Amygdala (tissue), 56 donors: ENCODE measurements around the gene CBFA2T2.
A peak's percentile ranks its signal among the peaks of the same experiment; 100 is the strongest.
"Not testable (repeated sequence)": the region's sequence is repeated elsewhere in the genome, so short reads cannot be mapped to it uniquely, and the experiment has no call there.

Source experiments
- DNase-seq, 56 donors: peaks; one replicate each; lab custom pipeline; 2025; lab: John Stamatoyannopoulos, UW

CBFA2T2 gene

GRCh38 chr20:33540427-33540826 is 50.5 kb downstream of the CBFA2T2 start:
- no peak for DNase-seq

- no peak for DNase-seq
Measured at GRCh38 chr20:33541074-33541473, 51.2 kb downstream of the CBFA2T2 start.

- DNase-seq = no peak
Measured at GRCh38 chr20:33541797-33542196, 51.9 kb downstream of the CBFA2T2 start.

- DNase-seq = no peak
Measured at GRCh38 chr20:33545763-33546162, 55.9 kb downstream of the CBFA2T2 start.

DNA sequence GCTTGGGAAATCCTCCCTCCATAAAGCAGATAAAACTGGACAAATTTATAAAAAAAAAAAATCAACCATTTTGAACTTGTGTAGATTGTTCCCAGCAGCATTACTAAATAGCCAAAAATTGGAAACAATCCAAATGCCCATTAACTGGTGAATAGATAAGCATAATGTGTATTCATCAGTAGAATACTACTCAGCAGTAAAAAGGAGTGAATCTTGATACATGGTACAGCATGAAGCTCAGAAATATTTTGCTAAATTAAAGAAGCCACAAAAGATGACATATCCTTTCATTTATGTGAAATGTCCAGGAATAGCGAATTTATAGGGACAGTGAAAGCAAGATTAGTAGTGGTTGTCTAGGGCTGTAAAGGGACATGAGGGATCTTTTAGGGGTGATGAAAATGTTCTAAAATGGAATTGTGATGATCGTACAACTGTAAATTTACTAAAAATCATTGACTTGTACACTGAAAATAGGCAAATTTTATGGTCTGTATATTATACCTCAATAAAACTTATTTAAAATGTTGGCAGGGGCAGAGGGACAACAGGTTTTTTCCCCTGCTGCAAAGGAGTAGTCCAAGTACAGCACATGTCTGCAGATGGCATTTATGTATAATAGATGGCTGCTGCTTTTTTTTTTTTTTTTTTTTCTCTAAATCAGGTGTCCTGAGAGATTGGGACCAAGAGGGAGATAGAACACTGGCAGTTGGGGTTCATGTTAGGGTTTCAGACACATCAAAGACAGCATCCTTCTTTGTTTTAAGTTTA is 59.5 kb downstream of the CBFA2T2 start:
- no peak for DNase-seq

DNA sequence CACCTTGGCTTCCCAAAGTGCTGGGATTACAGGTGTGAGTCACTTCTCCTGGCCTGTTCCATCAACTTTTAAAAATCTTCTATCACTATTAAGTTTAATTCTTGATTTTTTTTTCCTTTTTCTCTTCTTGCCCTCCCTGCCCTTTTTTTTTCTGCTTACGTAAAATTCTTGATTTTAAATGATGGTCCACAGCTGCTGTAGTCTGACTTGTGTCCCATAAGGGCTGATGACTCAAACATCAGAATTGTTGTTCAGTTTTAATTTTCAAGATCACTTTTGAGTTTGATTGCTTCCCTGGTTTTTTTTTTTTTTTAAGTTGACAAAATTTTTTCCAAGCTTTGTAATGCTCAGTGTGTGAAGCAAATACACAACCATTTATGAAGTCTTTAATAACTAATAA is 61.9 kb downstream of the CBFA2T2 start:
- DNase-seq = no peak

- no peak for DNase-seq
Measured at GRCh38 chr20:33552519-33552918, 62.6 kb downstream of the CBFA2T2 start.

DNA sequence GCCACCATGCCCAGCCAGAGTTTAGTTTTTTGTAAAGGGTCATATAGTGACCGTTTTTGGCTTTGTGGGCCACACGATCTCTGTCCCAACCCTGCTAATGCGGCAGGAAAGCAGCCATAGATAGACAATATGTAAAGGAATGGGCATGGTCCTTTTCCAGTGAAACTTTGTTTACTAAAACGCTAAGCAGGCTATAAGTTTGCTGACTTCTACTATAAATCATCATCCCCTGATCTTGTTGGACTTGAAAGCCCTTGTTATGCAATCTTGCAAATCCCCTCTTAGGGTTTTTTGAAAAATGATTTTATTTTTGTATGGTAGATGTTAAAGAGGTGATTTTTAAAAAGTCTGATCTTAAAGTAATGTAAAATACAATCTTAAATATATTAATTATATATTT is 63.6 kb downstream of the CBFA2T2 start:
- no peak for DNase-seq

- no peak for DNase-seq
Measured at GRCh38 chr20:33554914-33555420, 65.1 kb downstream of the CBFA2T2 start.

DNA sequence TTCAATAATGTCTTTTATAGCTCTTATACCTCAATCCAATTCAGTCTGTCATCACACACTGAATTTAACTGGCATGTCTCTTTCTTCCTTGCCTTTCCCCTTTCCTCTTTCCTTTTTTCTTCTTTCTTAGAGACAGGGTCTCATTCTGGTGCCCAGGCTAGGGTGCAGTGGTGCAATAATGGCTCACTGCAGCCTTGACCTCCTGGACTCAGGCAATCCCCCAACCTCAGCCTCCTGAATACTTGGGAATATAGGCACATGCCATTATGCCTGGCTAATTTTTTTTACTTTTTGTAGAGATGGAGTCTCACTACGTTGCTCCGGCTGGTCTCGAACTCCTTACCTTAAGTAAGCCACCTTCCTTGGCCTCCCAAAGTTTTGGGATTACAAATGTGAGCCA is 65.9 kb downstream of the CBFA2T2 start:
- no peak for DNase-seq

DNA sequence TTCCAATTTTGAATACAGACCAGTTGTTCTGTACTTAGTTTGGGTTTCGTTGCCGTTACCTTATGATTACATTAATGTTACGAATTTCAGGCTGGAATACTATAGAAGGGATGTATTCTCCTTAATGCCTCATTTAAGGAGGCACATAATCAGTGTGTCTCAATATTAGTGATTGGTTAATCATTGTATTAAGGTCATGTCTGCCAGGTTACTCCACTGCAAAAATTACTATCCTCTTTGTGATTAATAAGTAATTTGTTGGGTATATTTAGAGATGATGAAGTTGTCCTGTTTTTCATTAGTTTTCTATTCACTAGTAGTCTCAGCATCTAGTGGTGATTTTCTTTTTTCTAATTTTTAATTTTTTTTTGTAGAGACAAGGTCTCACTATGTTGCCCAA is 66.3 kb downstream of the CBFA2T2 start:
- DNase-seq = no peak

DNA sequence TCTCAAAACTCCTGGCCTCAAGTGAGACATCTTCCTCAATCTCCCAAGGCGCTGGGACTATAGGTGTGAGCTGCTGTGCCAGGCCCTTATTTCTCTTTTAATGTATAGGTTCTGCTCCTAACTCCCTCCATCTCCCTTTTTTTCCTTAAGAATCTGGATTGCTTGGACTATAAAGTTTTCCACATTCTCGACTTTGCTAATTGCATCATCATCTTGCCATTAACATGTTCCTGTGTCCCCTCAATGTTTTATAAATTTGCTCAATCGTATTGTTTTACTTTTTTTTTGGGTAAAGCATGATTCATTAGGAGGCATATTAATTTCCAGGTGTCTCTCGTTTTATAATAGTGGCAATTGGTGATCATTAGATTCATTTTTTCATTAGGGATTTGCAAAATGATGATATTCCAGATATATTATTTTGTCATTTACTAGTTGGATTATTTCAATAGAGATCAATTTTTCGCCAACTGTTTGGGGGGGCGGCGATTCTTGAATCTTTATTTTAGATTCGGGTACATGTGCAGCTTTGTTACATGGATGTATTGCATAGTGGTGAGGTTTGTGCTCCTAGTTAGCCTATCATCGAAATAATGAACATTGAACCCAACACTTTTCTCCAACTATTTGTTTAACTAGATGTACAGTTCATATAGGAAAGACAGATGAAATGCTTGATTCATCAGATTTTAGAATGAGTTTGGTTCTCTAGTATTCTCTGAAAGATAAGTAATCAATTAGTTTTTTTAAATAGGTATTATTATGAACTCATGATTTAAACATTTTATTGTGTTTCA is 68.7 kb downstream of the CBFA2T2 start:
- no peak for DNase-seq

DNA sequence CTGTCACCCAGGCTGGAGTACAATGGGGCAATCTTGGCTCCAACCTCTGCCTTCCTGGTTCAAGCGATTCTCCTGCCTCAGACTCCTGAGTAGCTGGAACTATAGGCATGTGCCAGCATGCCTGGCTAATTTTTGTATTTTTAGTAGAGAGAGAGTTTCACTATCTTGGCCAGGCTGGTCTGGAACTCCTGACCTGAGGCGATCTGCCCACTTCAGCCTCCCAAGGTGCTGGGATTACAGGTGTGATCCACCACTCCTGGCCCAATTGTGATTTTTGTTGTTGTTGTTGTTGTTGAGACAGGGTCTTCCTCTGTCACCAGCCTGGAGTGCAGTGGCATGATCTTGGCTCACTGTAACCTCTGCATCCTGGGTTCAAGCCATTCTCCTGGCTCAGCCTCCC is 69.3 kb downstream of the CBFA2T2 start:
- no peak for DNase-seq

GRCh38 chr20:33560026-33560425 is 70.1 kb downstream of the CBFA2T2 start:
- DNase-seq = no peak

DNA sequence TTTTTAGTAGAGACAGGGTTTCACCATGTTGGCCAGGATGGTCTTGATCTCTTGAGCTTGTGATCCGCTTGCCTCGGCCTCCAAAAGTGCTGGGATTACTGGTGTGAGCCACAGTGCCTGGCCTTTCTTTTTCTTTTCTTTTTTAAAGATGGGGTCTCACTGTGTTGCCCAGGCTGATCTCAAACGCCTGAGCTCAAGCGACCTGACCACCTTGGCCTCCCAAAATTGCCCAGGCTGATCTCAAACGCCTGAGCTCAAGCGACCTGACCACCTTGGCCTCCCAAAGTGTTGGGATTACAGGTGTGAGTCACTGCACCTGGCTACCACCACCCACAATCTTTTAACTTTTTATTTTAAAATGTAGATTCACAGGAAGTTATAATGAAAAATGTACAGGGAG is 71.2 kb downstream of the CBFA2T2 start:
- DNase-seq = not testable (repeated sequence)

- DNase-seq = peak in 33 of 56 donors; percentile 3 to 82 (median 25)
Measured at GRCh38 chr20:33561692-33562601, 72.1 kb downstream of the CBFA2T2 start.

DNA sequence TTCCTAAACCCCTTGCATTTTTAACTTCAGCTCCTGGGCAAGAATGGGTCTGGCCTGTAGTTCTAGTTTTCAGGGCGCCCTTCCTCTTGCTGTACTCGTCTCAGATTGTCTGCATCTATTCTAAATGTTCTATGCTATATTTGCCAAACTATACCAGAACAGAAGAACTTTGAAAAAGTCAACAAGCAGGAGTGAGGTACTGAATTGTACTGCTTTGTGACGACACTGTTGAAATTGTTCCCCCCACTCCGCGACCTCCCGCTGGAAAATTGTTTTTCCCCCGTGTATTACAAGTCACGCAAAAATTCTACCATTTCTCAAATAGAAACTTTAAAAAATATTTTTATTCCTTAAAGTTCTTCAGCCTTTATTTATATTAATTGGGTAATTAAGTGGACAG is 73.9 kb downstream of the CBFA2T2 start:
- no peak for DNase-seq

- DNase-seq = no peak
Measured at GRCh38 chr20:33566781-33567603, 77.1 kb downstream of the CBFA2T2 start.

DNA sequence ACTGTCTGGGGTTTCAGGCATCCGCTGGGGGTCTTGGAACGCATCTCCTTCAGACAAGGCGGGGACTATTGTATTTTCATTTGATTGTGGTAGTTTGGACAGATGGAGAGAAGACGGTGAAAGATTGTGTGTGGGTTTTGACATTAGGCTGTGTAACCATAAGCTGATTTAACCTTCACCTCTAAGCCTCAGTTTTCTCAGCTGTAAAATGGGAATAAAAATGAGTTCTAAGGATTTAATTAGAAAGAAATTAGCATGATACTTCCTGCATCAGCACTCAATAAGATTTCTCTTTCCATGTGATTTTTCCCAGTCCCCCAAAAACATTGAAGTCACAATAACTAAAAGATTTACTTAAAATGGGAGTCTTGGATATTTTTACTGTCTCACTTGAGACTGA is 78.1 kb downstream of the CBFA2T2 start:
- DNase-seq = no peak

DNA sequence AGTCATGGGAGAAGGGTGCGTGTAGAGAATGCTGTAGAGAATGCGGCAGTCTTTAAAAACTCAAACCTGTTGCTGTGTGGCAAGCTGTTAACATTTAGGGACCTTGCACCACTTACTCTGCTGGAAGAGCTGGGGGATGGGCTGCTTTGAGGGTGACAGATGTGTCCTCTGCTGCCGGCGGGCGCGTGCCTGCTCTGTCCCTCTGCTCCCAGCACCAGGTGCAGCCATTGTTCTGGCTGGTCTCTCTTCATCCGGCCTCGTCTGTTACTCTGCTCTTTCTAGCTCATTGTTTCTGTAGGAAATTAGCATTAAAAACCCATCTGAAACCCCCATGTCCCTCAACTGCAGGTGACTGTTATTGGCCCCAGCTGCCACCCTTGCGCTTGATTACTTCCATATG is 78.5 kb downstream of the CBFA2T2 start:
- DNase-seq = peak in 42 of 56 donors; percentile 4 to 80 (median 44)
